Activated gamma-delta T cell (primary cell): ENCODE measurements around the gene EGLN2.
"Not testable (repeated sequence)": the region's sequence is repeated elsewhere in the genome, so short reads cannot be mapped to it uniquely, and the experiment has no call there.

Experiments used
- DNase-seq: peaks from one replicate; lab custom pipeline; 2025; lab: John Stamatoyannopoulos, UW
- total RNA-seq, 2 donors: gene quantifications; one replicate each; lab custom pipeline; 2026; lab: John Stamatoyannopoulos, UW

The EGLN2 gene
- total RNA-seq = 51.6 to 76.1 reads per million in 2 donors

DNA sequence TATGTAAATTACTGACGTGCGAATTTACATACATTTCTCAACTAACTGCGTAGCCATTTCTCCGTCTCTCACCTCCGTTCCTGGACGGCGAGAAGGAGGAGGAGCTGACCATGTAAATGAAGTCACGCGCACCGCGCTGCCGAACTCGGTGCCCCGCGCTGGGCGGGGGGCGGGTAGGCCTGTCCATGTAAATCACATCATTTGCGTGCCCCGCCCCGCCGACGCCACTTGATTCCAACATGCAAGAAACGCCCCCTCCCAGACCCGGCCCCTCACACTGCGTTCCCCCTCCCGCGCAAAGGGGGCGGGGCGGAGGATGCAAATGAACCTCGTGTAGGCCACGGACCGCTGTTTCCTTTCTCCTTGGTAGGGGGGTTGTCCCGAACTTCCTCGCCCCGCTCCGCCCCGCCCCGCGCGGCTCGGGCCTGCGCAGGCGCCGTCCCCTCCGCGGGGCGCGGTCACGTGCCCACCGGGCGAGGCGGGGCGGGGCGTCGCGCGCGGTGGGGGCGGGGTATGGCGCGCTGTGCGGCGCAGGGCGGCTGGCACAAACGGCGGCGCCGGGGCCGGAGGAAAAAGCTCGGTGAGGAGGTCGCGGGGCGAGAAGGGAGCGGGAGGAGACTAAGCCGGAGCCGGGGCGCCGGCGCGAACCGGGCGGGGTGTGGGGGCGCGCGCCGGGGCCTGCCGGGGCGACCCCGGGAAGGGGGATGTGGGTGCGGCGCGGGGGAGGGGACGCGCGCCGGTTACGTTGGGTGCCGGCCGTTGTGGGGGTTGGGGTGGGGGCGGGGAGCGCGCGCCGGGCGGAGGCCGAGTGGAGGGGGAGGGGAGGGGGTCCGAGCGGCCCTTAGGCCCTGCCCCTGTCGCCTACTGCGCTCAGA is at the start of gene EGLN2:
TSS of gene EGLN2 (plus strand) at position 509 of the 875 bp plus-strand sequence. CDS start 1,382 bp downstream, outside the sequence.
- peak; percentile 100 for DNase-seq

GRCh38 chr19:40750058-40750873 is 48.7 kb upstream of the EGLN2 start, which contains the start of gene ACTMAP:
Gene ACTMAP, minus strand, starts transcription at chr19:40750477. Its CDS starts 674 bp downstream, at chr19:40749803.
- peak; percentile 82 for DNase-seq

GRCh38 chr19:40750874-40751537 is 48.0 kb upstream of the EGLN2 start, which contains the start of gene SNRPA:
Gene SNRPA, plus strand, starts transcription at chr19:40751203. Its CDS starts 206 bp downstream, at chr19:40751409.
- peak; percentile 69 for DNase-seq

DNA sequence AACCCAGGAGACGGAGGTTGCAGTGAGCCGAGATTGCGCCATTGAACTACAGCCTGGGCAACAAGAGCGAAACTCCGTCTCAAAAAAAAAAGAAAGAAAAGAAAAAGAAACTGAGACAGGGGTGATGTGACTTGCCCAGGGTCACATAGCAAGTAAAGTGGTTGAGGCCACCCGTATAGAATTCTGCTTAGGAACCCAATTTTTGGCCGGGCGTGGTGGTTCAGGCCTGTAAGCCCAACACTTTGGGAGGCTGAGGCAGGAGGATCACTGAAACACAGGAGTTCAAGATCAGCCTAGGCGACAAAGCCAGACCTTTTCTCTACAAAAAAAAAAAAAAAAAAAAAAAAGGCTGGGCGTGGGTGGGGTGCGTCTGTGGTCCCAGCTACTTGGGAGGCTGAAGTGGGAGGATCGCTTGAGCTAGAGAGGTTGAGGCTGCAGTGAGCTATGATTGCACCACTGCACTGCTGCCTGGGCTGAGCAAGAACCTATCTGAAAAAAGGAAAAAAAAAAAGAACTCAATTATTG is 46.7 kb upstream of the EGLN2 start:
- DNase-seq = no peak

GRCh38 chr19:40754611-40755247 is 44.3 kb upstream of the EGLN2 start:
- DNase-seq = no peak

GRCh38 chr19:40755248-40755624 is 43.8 kb upstream of the EGLN2 start:
- DNase-seq = no peak

- no peak for DNase-seq
Measured at GRCh38 chr19:40755791-40756190, 43.2 kb upstream of the EGLN2 start.

GRCh38 chr19:40756502-40757110 is 42.4 kb upstream of the EGLN2 start:
- no peak for DNase-seq

GRCh38 chr19:40758491-40758890 is 40.5 kb upstream of the EGLN2 start:
- DNase-seq = no peak

GRCh38 chr19:40759352-40759751 is 39.6 kb upstream of the EGLN2 start:
- no peak for DNase-seq

DNA sequence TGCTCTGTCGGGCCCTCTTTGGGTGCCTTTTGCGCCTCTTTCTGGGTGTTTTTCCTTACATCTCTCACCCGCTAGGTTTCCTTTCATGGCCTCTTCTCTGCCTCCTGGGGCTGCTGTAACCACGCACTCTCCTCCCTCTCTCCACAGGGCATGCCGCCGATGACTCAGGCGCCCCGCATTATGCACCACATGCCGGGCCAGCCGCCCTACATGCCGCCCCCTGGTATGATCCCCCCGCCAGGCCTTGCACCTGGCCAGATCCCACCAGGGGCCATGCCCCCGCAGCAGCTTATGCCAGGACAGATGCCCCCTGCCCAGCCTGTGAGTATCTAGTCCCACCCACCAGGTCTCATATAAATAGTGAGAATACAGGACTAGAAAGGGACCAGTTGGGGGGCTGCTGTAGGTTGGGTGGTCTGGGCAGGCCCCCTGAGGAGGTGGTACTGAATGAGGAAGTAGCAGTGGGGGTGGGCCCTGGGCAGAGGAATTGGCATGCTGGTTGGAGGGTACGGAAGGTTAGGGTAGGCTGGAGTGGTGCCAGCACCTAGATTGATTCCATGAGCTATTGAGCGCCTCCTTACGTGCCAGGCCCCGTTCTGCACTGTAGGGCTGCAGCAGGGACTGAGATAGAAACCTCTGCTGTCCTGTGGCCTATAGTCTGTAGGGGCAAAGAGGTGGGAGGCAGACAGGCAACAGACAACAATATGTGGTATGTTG is 36.1 kb upstream of the EGLN2 start:
- no peak for DNase-seq

DNA sequence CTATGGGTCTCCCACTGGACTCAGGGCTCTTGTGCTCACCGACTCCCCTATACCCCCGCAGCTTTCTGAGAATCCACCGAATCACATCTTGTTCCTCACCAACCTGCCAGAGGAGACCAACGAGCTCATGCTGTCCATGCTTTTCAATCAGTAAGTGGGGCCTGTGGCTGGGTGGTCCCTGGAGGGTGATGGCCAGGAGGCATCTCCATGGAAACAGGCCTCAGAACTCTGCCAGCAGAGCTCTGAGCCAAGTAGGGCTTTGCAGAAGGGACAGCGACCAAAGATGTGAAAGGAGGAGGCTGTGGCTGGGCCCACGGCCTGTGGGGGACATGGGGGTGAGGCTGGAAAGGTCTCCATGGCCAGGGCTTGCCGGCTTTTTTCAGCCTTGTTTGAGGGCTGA is 35.5 kb upstream of the EGLN2 start:
- no peak for DNase-seq

DNA sequence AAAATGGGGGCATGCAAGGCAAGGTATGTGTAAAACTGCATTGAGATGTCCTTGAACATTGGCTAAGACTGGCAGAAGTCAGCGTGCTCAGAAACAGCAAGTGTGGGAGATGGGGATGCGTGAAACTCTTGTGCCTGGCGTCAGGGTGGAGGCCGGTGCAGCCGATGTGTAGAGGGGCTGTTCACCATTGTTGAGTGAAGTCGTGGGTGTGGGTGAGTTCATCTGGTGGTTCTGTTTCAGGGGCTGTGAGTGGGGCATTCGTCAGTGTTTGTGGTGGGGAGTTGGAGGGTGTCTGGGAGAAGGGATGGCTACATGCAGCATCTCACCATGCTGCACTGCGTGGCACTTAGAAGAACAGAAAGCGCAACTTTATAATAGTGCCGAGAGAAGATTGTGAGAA is 35.0 kb upstream of the EGLN2 start:
- no peak for DNase-seq

DNA sequence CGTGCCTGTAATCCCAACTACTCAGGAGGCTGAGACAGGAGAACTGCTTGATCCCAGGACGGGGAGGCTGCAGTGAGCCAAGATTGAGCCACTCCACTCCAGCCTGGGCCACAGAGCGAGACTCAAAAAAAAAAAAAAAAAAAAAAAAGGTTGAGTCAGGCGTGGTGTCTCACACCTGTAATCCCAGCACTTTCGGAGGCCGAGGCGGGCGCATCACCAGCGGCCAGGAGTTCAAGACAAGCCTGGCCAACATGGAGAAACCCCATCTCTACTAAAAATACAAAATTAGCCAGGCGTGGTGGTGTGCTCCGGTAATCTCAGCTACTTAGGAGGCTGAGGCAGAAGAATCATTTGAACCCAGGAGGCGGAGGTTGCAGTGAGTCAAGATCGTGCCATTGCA is 32.6 kb upstream of the EGLN2 start:
- DNase-seq = not testable (repeated sequence)

DNA sequence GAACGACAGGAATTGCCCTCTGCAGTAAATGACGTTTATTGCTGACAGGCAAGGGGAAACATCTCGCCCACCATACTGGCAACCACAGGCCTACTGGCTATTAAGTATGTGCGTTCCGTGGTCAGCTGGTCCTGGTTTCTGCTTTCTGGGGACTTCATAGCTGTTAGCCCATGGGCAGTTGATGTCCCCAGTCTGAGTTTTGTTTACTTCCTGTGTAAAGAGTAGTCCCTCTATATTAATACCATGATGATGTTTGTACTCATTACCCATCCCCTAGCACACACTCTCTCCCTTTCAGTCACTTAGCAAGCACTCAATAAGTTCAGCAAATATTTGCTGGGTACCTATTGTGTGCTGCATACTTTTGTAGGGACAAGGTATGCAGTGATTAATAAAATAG is 30.1 kb upstream of the EGLN2 start:
- DNase-seq = no peak

GRCh38 chr19:40771101-40771862 is 27.7 kb upstream of the EGLN2 start:
- DNase-seq = not testable (repeated sequence)

- DNase-seq = no peak
Measured at GRCh38 chr19:40774916-40775631, 23.9 kb upstream of the EGLN2 start, which contains the start of gene MIA. Gene MIA, plus strand, starts transcription at chr19:40775521. Its CDS starts 22 bp downstream, at chr19:40775543.

DNA sequence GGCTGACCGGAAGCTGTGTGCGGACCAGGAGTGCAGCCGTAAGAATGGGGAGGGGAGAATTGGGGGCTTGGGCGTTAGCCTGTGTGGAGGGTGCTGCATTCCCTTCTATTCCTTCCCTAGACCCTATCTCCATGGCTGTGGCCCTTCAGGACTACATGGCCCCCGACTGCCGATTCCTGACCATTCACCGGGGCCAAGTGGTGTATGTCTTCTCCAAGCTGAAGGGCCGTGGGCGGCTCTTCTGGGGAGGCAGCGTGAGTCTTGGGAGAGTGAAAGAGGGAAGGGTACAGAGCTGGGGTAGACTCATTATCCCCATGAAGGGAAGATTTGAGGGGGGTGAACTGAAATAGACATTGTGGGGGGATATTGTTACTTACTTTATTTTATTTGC is 23.4 kb upstream of the EGLN2 start:
- no peak for DNase-seq

- no peak for DNase-seq
Measured at GRCh38 chr19:40776364-40776763, 22.6 kb upstream of the EGLN2 start.
